NCI-H1048 (cell line): Measurements from ENCODE around the gene PDLIM1.
"Not testable (repeated sequence)": the region's sequence is repeated elsewhere in the genome, so short reads cannot be mapped to it uniquely, and the experiment has no call there.

Experiments used
- DNase-seq: peaks from one replicate; lab custom pipeline; 2025; lab: John Stamatoyannopoulos, UW

PDLIM1 gene

DNA sequence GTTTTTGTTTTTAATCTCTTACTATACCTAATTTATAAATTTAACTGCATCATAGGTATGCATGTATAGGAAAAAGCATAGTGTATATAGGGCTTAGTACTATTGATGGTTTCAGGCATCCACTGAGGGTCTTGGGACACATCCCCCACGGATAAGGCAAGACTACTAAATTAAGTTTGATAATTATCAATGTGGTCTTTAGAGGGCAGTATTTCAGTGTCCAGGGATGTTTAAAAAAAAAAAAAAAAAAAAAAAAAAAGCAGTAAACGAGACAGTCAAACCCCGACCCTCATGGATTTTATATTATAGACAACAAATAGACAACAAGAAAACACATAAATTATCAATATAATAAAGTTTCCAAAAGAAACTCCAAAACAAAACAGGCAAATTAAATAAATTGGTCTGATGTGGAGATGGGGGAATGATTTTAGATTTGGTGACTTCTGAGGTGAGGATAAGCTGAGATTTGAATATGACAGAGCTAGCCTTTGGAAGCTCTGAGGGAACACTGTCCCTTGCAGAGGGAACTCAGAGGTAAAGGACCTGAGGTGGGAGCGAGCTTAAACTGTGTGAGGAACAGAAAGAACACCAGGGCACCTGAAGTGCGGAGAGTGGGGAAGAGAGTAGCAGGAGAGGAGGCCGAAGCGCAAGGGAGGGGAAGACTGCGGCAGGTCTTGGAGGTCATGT is 82.0 kb downstream of the PDLIM1 start:
- DNase-seq: no peak

DNA sequence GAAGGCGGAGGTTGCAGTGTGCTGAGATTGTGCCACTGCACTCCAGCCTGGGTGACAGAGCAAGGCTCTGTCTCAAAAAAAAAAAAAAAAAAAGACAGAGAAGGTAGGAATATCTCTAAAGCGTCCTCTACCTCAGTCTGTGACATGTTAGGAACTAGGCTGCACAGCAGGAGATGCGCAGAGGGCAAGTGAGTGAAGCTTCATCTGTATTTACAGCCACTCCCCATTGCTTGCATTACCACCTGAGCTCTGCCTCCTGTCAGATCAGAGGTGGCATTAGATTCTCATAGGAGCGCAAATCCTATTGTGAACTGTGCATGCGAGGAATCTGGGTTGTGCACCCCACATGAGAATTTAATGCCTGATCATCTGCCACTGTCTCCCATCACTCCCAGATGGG is 87.9 kb downstream of the PDLIM1 start:
- not testable (repeated sequence) for DNase-seq

DNA sequence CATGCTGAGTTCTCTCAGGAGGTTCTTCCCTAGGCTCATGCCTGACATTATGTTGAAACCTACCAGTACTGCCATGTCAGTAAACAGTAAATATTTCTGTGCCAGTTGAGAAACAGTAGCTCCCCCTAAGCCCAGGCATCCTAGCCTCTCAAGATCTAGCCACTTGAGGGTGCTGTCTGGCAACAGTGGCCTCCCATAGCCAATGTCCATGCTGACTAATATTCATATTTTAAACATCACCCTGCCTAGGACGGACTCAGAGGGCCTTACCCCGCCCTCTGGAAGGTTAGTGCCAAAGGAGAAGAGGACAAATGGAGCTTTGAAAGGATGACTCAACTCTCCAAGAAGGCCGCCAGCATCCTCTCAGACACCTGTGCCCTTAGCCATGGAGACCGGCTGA is 89.1 kb downstream of the PDLIM1 start:
- no peak for DNase-seq

DNA sequence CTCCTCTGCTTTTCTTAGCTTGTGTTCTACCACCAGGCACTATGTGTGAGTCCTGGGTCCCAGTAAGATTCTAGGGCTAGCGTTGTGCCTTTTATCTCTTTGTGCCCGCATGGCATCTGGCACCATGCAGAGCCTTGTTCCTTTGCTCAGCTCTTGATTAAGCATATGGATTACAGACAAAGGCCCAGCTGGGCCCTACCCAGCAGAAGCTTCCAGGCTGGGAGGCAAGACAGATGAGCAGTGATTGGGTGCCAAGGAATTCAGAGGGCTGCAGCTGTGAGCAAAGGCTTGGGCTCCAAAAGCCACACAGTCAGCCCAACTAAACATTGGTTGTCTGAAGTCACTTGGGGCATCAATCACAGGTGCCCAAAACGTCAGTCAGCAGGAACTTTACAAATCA is 94.8 kb downstream of the PDLIM1 start:
- DNase-seq: no peak

DNA sequence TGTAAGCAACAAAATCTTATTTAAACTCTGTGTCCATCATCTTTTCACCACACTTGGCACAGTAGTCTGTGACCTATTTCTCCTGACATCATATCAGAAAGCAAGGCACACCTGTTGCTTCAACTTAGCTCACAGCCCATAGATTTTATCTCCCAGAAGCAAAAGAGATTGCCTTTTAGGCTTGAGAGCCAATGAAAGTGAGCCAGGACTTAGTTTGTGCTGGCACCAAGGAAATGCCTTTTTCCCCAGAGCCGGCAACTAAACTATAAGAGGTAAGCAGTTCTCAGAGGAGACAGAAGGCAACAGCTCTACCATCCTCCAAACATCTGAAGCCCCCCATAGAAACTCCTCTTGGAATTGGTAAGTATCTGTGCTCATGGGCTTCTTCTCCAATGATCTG is 96.9 kb downstream of the PDLIM1 start, which contains the start of gene ACSM6:
ACSM6 (plus strand) TSS at position 295 of the 400 bp plus-strand sequence. CDS start 248 bp downstream, outside the sequence.
- no peak for DNase-seq

DNA sequence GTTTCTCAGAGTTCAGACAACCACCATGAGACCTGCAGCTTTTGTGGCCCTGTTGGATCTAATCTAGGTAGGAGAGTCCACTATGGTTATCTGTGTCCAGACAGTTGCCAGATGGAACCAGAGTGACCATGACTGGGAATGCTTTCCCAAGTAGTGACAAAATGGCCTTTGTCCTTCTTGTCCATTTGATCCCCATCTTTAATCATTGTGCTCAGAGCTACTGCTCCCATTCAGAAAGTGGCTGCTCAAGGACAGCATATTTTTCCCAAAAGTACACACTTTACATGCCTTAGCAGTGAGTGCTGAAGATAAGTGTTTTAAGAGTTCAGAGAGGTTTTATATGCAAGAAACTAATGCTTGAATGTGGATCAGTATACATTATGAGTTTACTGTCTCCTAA is 102.2 kb downstream of the PDLIM1 start:
- DNase-seq: no peak

DNA sequence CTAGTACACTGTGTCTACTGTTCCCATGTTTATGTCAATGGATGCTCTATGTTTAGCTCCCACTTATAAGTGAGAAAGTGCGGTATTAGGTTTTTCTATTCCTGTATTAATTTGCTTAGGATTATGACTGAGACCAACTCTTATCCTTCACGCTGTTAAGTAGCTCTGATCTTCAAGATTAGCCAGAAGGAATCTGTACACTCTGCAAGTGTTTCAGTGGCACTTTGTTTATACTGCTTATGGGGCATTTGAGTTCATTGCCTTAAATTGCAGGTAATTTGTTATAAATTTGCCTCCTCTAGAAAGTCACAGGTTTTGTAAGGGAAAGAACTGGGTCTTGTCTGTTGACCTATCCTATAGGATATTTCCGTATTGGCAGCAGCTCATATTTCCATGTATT is 103.2 kb downstream of the PDLIM1 start:
- no peak for DNase-seq
